ENCODE results near the gene EHHADH.

- TF ChIP-seq CTCF (IDR thresholded peaks at IDR 0.05) (no peak), POLR2A (IDR thresholded peaks at IDR 0.05) (no peak)
These were observed 3.2 kb downstream of the EHHADH start for GRCh38 chr3:185250653-185251052.

Data from uterus (tissue), 2 donors.